Measurements from ENCODE around the gene PODXL.

- TF ChIP-seq EZH2 (IDR thresholded peaks at IDR 0.05) (no peak), CTCF (IDR thresholded peaks at IDR 0.05) (no peak), EZH2phosphoT487 (IDR thresholded peaks at IDR 0.05) (no peak)
These were observed 73.6 kb downstream of the PODXL start for GRCh38 chr7:131482800-131483199.

Measured in neural progenitor cell (in vitro differentiated cells).